Activated CD4-positive, CD25-positive, alpha-beta regulatory T cell (primary cell): ENCODE measurements around the gene MEA1.
"Not testable (repeated sequence)": the region's sequence is repeated elsewhere in the genome, so short reads cannot be mapped to it uniquely, and the experiment has no call there.

Experiments
- DNase-seq, 4 experiments: peaks; one replicate each; lab custom pipeline; 2025; lab: John Stamatoyannopoulos, UW

MEA1 gene

DNA sequence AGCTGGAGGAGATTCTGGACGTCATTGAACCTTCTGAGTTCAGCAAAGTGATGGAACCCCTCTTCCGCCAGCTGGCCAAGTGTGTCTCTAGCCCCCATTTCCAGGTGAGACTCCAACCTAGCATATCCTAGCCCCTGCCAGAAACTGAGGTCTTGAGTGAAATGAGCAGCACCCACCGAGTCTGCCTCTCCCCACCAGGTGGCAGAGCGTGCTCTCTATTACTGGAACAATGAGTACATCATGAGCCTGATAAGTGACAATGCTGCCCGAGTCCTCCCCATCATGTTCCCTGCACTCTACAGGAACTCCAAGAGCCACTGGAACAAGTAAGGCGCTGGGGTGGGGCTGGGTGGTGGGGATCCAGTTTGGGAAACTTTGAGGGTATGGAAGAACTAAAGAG, 4.6 kb downstream of the MEA1 start:
- DNase-seq, result no peak

DNA sequence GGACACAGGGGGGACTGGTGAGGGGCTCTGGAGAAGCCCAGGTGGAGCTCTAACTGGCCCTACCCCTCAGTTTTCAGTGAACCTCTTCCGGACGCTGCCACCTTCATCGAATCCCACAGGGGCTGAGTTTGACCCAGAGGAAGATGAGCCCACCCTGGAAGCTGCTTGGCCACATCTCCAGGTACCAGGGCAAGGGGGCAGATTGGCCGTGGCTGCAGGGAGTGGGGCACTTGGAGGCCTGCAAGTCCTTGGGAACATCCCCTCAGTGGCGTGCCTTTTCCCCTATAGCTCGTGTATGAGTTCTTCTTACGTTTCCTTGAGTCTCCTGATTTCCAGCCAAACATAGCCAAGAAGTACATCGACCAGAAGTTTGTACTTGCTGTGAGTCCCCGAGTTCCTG, 6.6 kb downstream of the MEA1 start:
- no peak for DNase-seq

DNA sequence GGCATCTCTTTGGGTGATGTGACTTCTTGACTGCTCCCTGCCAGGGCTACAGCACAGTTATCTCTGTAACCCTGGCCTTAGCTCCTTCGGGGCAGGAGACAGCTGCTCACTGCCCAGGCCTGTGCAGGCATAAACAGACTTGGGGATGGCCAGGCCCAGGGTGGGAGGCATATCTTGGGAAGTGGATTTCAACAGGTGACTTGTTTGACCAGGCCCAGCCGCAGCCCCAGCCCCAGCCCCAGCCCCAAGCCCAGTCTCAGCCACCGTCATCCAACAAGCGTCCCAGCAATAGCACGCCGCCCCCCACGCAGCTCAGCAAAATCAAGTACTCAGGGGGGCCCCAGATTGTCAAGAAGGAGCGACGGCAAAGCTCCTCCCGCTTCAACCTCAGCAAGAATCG, 7.5 kb downstream of the MEA1 start:
- no peak for DNase-seq

DNA sequence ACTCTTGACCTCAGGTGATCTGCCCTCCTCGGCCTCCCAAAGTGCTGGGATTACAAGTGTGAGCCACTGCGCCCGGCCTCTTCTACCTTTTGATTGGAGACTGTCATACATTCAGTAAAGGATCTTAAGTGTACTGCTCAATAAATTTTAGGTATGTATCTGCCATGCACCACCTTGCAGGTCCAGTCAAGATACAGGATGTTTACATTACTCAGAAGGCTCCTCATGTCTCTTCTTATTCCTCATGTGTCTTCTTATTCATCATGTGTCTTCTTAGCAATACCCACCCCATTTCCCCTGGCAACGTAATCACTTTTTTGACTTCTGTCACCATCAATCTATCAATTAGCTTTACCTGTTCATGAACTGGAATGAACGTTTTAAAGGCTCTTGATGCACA, 7.9 kb downstream of the MEA1 start:
- DNase-seq, result no peak

DNA sequence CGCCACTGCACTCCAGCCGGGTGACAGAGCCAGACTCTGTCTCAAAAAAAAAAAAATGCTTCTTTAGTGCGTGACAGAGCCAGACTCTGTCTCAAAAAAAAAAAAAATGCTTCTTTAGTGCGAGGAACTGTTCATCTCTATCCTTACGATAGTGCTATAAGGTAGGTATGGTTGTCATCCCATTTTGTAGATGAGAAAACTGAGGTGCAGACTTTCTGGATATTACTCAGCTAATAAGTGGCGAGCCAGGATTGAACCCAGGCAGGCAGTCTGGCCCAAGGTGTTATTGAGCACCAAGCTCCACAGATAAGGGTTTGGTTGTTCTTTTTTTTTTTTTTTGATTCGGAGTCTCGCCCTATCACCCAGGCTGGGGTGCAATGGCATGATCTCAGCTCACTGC, 11.9 kb downstream of the MEA1 start:
- no peak for DNase-seq

DNA sequence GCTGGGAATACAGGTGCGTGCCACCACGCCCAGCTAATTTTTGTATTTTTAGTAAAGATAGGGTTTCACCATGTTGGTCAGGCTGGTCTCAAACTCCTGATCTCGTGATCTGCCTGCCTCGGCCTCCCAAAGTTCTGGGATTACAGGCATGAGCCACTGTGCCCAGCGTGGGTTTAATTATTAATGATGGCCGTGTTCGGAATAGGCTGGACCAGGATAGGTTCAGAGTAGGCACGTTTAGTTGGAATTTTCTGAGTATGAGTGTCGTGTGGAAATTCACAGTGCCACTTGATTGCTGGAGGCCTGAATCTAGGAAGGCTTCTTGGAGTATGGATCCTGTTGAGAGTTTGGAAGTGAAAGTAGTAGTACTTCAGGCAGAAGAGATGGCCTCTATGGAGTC, 15.5 kb downstream of the MEA1 start:
- DNase-seq, result not testable (repeated sequence)

DNA sequence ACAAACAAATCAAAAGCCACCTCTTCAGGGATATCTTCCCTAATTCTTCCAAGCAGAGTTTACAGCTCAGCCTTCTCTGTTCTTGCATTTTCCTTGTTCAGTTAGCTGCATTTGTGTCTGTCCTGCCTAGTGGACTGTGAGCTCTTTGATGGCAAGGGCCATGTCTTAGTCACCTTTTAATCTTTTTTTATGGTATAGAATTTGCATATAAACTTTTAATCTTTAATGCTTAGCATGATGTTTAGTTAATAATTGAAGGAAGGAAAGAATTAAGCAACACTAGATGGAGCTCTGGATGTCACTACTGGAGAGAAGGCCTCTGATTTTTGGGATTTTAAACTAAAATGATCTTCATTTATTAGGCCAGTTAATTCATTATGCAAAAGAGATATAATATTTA, 17.2 kb downstream of the MEA1 start:
- no peak for DNase-seq

DNA sequence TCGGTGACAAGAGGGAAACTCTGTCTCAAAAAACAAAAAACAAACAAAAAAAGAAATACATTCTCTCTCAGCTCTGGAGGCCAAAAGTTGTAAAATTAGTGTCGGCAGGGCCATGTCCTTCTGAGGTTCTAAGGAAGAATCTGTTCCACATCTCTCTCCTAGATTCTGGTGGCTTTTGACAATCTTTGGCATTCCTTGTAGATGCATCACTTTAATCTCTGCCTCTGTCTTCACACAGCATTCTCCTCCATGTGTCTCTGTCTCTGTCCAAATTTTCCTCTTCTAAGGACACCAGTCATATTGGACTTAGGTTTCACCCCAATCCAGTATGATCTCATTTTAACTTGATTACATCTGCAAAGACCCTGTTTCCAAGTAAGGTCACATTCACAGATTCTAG, 20.3 kb downstream of the MEA1 start:
- DNase-seq, result no peak

DNA sequence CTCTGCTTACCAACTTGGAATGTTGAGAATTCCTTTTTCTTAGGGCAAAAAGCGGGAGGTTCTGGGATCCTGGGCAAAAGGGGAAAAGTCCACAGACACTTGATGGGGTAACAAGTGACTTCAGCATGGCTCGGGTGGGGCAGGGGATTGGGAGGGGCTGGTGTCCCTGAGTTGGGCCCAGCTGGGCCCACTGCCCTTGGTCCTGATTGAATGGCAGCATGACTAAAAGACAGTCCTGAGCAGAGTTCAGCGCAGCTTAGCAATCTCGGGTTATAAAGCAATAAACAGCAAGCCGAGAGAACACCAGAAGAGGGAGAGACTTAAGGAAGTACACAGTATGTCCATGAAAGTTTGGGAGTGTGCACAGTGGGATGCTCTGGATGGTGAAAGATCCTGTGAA, 23.8 kb downstream of the MEA1 start:
- no peak for DNase-seq

DNA sequence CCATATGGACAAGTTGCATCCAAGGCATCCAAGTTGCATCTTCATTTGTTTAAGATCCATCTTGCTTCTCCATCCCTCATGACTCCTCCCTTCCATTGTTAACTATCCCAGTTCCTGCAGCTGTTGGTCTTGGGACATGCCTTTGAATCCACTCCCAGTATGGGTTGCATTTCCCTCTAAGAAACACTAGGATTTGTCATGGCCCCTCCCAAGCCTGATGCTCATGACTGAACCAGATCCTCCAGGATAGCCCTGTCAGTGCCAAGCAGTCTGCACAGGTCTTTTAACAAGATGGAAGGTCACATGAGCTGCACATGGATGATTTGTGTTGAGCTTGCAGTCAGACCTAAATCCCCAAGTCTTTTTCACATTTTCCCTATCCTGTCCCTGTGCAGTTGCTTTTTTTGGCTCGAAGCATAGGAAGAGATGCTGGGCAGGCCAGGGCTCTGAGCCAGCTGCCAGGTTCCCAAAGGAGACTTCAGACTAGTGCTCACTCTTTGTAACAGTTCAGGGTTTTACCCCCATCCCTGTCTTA, 25.2 kb downstream of the MEA1 start:
- no peak for DNase-seq

DNA sequence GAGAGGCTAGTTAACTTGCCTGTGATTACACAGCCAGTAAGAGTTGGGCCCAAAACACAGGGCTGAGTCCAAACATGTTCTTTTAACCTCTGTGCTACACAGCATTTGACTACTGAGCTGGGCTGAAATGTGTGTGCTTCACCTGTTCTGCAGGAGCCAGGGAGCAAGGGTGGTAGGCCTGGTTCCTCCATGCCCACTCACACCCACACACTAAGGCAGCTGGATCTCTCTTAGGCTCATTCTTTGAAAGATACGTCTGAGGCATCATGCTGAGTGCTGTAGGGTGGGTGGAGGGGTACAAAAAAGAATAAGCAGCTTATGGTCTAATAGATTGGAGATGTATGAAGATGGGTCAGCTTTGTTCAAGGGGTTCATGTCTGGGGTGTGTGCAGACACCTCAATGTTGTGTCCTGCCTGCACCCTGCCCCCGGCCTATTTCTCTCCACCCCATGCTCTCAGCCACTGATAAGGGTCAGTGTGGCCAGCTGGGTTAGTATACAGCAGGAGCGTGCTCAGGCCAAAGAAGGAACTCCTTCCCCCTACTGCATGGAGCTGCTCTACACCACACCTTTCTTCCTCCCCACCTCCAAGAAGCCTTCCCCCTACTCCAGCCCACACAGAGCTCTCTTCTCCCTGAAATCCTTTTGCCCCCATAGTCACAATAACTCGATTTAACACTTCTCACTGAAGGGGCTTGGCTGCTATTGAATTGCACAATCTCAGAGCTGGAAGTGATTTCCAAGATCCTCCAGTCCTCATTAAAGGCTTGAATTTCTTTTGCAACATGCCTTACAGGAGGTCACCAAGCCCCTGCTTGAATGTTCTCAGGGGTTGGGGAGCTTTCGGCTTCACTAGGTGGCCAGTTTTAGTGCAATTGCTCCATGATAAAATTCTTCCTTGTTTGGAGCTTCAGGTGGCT, 26.0 kb downstream of the MEA1 start:
- no peak for DNase-seq

DNA sequence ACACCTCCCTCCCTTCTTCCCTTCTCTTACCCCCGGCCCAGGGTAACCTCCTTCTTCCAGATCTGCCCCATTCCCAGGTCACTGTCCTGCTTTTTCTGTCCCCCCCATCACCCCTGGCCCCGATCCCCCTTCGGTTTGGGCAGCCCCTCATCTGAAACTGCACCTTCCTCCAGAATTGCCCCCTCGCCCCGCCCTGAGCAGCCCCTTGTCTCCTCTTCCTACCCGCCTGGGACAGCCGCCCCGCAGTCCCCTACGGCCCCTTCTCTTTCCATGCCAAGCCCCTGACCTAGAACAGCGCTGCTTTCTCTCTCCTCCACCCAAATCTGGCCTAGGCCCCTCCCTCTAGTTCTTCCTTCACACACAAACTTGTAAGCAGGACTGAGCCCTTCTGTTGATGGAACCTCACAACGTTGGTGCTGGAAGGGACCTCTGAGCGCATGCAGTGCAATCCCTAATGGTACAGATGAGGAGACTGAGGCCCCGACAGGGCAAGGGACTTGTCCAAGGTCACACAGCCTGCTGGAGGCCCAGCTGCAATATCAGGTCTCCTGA, 28.7 kb downstream of the MEA1 start:
- no peak for DNase-seq

DNA sequence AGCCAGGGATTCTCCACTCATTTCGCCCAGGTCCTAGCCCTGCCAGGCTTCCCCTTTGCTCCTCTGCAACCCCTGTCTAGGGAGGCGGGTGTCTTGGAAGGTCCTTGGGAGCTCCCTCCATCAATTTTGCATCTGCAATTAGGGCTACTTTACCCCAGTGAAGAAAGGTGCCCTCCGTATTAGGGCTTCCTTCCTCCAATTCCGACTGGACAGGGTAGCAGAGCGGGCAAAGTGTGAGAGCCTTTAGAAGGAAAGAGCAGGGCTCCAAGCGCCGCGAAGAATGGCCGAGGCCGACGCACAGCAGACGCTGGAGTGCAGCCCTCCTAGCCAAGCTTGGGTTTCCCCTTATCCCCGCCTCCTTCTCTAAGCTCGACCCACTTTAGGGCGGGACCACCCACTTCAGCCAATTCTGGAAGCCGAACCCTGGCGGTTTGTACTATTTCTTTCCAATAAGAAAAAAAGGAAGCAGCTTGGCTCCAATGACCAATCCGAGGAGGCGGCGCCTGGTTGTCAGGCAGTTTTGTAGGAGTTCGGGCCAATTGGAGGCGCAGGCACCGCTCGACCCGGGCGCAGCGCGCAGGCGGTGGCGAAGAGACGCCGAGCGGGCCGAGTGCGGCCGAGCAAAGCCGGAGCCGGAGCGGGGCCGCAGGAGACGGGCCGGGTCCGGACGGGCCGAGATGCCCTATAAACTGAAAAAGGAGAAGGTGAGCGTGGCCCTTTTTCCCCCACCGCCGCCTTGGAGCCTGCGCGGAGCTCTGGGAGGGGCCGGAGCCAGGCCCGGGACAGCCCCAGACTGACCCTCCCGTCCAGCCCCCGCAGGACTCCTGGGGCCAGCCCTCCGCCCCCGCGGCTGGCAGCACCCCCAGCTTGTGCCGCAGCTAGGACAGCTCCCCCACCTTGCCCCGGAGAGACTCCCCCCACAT, 29.5 kb downstream of the MEA1 start, which contains the start of gene PPP2R5D:
Gene PPP2R5D, plus strand, starts transcription at position 570 of the 923 bp plus-strand sequence. Its CDS starts 108 bp downstream, at position 678.
- DNase-seq, result peak; percentile 75 to 94 (median 92)

DNA sequence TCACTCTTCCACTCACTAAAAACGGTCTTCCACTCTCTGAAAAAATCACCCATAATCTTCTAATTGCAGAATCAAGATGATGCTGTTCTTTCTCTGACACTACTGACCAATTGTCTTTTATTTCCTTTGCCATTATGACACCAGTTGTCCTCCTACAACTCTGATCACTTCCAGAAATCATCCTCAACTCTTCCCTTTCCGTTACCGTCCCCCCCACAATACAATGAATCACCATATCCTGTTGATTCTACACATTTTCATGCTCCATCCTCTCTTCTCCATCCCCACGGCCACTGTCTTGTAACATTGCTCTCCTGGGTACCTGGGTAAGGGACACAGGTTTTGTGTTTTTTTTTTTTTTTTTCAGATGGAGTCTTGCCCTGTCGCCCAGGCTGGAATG, 31.9 kb downstream of the MEA1 start:
- no peak for DNase-seq

DNA sequence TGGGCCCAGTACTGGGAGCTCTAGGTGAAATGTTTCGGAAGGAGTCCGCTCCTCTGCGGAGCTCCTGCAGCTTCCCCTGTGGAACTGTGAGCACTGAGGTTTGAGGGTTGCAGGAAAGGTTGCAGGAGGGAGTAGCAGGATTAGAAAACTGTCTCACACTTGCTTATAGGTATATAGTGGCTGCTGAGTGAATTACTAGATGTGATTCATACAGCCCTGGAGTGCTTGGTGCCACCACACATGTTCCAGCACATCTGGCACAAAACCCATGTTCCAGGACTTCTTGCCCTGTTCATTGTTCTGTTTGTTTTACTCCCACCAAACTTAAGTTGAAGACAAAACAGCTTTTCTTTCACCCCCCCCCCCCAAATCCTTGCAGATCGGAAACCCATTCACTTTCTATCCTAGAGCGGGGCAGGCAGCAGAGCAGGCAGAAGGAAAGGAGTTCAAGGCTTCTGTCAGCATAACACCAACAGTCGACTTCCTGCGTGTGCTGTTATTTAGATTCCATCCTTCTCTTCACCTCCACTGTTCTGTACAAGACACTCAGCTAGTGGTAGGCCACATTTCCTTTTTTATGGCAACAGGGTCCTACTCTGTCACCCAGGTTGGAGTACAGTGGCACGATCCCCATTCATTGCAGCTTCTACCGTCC, 34.1 kb downstream of the MEA1 start:
- DNase-seq, result no peak

DNA sequence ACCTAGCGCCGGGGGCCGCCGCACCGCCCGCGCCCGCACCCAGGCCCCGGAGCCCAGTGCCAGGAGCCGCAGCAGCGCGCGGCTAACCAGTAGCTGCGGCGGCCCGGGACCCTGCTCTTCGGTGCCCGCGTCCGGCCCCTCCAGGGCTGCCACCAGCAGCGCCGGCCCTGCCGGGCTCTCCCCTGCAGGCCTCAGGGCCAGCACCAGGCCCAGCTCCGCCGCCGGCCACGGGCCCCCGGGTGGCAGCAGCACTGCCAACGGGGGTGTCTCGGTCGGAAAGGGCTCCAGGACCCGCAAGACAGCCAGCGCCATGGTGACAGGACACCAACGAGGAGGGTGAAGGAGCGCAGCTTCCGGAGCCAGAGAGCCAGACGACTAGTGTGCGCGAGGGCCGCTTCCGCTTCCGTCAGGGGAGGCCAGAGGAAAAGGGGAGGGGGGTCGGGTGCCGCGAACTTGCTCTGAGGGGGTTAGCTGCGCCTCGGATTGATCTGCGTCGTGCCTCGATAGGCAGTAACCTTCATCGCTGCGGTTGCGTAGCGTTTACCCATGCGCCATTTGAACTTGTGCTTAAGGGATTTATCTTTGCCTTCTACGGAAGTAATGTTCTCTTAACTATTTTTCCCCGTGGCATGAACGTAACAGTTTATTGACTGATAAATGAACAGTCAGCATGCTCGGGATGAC, 34.8 kb downstream of the MEA1 start, which contains the start of gene PEX6:
Gene PEX6, minus strand, starts transcription at position 343 of the 684 bp plus-strand sequence. Its CDS starts 31 bp downstream, at position 312.
- peak; percentile 67 to 87 (median 86) for DNase-seq

DNA sequence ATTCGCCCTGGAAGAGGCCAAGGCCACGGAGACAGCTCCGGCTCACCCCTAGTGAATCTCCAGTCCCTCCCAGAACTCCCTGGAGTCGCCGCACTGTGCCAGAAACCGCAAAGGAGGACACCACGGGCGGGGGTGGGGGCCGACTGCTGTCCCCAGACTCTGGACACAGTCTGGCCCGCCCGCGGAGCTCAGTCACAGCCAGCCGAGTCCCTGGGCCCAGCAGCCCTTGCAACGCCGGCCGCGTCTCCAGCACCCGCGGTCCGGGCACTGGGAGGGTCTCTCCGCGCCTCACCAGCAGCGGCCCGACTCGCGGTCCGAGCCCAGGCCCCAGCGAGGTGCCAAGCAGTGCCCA, 35.3 kb downstream of the MEA1 start:
- DNase-seq, result no peak

DNA sequence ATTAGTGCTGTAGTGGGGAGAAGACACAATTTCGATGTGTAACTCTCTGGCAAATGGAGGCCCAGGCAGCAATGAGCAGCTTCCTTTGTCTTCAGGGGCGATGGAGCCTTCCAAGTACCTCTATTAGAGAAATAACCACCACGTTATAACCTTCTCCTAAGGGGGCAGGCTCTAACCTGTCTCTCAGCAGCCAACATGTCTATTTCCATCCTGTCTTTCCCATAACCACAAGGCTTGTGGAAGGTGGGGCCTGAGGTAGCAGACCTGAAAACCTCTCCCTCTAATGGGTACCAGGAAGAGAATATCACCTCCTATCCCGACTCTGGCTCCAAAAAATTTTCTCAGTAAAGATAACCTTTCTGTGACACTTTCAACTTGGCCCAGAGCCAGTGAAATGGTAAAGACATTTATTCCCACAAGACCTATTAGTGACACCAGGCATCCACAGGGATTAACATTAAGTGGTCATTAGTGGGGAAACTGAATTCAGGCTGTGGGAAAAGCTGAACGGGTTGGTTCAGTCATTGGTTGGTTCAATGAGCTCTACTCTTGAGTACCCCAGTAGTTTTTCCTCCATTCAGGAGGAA, 38.7 kb downstream of the MEA1 start:
- DNase-seq, result no peak

DNA sequence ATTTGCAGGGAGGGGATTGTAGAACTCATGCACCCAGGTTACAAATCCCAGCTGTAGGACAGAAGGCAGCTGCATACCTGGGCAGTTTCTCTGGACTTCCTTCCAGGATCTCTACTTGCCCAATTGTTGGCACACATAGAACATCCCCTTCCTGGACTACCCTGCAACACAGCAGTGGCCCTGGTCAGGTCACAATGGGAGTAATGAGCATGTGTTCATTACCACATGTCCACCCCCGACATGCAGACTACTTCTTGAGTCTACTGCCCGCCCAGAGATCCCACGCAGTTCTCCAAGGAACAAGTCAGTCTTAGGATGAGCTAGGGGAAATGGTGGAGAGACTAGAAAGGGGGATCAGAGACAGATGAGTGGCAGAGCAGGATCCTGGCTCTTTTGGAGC, 39.8 kb downstream of the MEA1 start:
- DNase-seq, result no peak

DNA sequence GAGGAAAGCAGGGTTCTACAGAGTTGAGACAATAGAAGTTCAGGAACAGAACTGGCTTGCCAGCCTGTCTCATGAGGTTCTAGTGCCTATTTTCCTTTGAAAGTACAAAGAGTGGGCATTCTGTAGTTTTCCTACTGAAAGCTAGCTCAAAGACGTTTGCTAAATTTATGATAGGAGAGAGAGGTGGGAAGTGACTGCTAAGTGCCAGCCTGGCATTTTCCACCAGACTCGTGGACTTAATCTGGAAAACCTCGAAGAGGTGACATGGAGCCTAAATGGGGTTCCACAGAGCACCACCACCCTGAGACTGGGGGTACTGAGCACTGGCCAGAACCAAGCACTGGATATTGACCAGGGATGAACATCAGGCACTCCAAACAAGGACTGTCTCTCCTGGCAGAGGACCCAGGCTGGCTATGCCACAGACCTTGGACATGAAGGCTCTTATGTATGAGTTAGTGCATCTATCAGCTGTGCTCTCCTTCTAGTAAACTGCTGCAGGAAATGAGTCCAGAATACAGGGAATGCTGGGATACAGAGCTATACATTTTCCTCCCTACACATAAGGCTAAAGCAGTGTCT, 41.9 kb downstream of the MEA1 start:
- no peak for DNase-seq
